GM18861 (cell line): Measurements from ENCODE around the gene MST1R.
A peak's percentile ranks its signal among the peaks of the same experiment; 100 is the strongest.
"Not testable (repeated sequence)": the region's sequence is repeated elsewhere in the genome, so short reads cannot be mapped to it uniquely, and the experiment has no call there.

Experiments used
- ATAC-seq: cut with Tn5 transposase; IDR thresholded peaks from one replicate; pipeline ENCODE4 v1.9.1; 2021; ENCODE audit not compliant: unreplicated experiment

Gene MST1R

GRCh38 chr3:49903451-49904424 lies at the start of gene MST1R:
TSS of gene MST1R (minus strand) at chr3:49903873. CDS start at chr3:49903609, 264 bp downstream.
- peak; percentile 60 for ATAC-seq

GRCh38 chr3:49952924-49953323 lies 49.3 kb upstream of the MST1R start:
- ATAC-seq = no peak

- no peak for ATAC-seq
Observed at GRCh38 chr3:49942651-49943050, 39.0 kb upstream of the MST1R start.

GRCh38 chr3:49940667-49941249 lies 37.1 kb upstream of the MST1R start:
- peak; percentile 3 for ATAC-seq

GRCh38 chr3:49939858-49940666 lies 36.4 kb upstream of the MST1R start, which contains the start of gene RBM6:
TSS of gene RBM6 (plus strand) at chr3:49940150. CDS start at chr3:49962642, 22,492 bp downstream.
- ATAC-seq = peak; percentile 87

- no peak for ATAC-seq
Observed at GRCh38 chr3:49937090-49937489, 33.4 kb upstream of the MST1R start.

- ATAC-seq = not testable (repeated sequence)
Observed at GRCh38 chr3:49932281-49932680, 28.6 kb upstream of the MST1R start.

- no peak for ATAC-seq
Observed at GRCh38 chr3:49930922-49931321, 27.2 kb upstream of the MST1R start.

GRCh38 chr3:49930168-49930690 lies 26.6 kb upstream of the MST1R start:
- no peak for ATAC-seq

- peak; percentile 93 for ATAC-seq
Observed at GRCh38 chr3:49929291-49930167, 25.9 kb upstream of the MST1R start, which contains the start of gene MON1A. TSS of gene MON1A (minus strand) at chr3:49929811. CDS start at chr3:49913346, 16,465 bp downstream.

- ATAC-seq = no peak
Observed at GRCh38 chr3:49928481-49929017, 24.9 kb upstream of the MST1R start.

GRCh38 chr3:49927798-49928197 lies 24.1 kb upstream of the MST1R start:
- ATAC-seq = no peak

GRCh38 chr3:49926117-49926728 lies 22.6 kb upstream of the MST1R start:
- no peak for ATAC-seq

- no peak for ATAC-seq
Observed at GRCh38 chr3:49925485-49925884, 21.8 kb upstream of the MST1R start.

- no peak for ATAC-seq
Observed at GRCh38 chr3:49924683-49925082, 21.0 kb upstream of the MST1R start.

GRCh38 chr3:49917806-49918590 lies 14.3 kb upstream of the MST1R start:
- ATAC-seq = not testable (repeated sequence)

GRCh38 chr3:49916686-49917085 lies 13.0 kb upstream of the MST1R start:
- no peak for ATAC-seq

GRCh38 chr3:49914906-49915305 lies 11.2 kb upstream of the MST1R start:
- no peak for ATAC-seq
